Gastrocnemius medialis (tissue), 4 donors: ENCODE data around the gene PCGF1. TPM values are rescaled to one million over a fixed set of nuclear protein-coding genes. Genes with fewer than 3 reads are reported as not detected.
"Not testable (repeated sequence)": the region's sequence is repeated elsewhere in the genome, so short reads cannot be mapped to it uniquely, and the experiment has no call there.

Experiments
- ATAC-seq, 2 donors: fragments of 150-250 bp; one replicate each; pipeline ENCODE4 v1.9.1; 2016
- DNase-seq, 2 donors: peaks; one replicate each; pipeline ENCODE4 v3.0.0-alpha.2; 2019
- H3K27ac ChIP-seq, 4 donors: fragments of 200-600 bp; sonication (generic); 1 replicate in 1 of 4; 2 replicates in 3 of 4; pipeline ENCODE4 v1.5.1; 2016 to 2018; ENCODE audit warnings: mild to moderate bottlenecking in 2 of 4, moderate library complexity in 1 of 4
- H3K27me3 ChIP-seq, 3 donors: fragments of 200-600 bp; sonication (generic) in 2 of 3; 1 replicate in 1 of 3; 2 replicates in 2 of 3; pipeline versions ENCODE4 v1.5.1 to v1.6.0; 2016 to 2019; ENCODE audit warnings: mild to moderate bottlenecking in 1 of 3, moderate library complexity in 1 of 3
- H3K36me3 ChIP-seq, 2 donors: fragments of 200-600 bp; sonication (generic) in 1 of 2; one replicate each; pipeline ENCODE4 v1.5.1; 2017 to 2018
- H3K4me1 ChIP-seq, 2 donors: fragments of 200-600 bp; sonication (generic) in 1 of 2; one replicate each; pipeline ENCODE4 v1.5.1; 2016 to 2017; ENCODE audit warnings: mild to moderate bottlenecking in 2 of 2
- H3K4me3 ChIP-seq, 4 donors: fragments of 200-600 bp; sonication (generic) in 3 of 4; 1 replicate in 1 of 4; 2 replicates in 3 of 4; pipeline ENCODE4 v1.5.1; 2016 to 2019; ENCODE audit warnings: mild to moderate bottlenecking in 2 of 4
- H3K9me3 ChIP-seq, 3 donors: fragments of 200-600 bp; sonication (generic) in 2 of 3; 1 replicate in 1 of 3; 2 replicates in 2 of 3; pipeline ENCODE4 v1.5.1; 2016 to 2019
- POLR2A ChIP-seq, 2 donors: fragments of 450-650 bp; IDR thresholded peaks; one replicate each; pipeline ENCODE4 v1.6.1; 2017; ENCODE audit warnings: antibody characterized with exemption in 2 of 2, mild to moderate bottlenecking in 2 of 2, moderate library complexity in 2 of 2
- in situ Hi-C, 4 donors: fragments of 200-750 bp; cut with MboI; loops; one replicate each; pipeline versions ENCODE4 v1.15.0 to v1.8.0; 2017; ENCODE audit warnings: low sequenced_read_pairs in 4 of 4
- intact Hi-C: fragments of 100-400 bp; cut with DNase I; formaldehyde crosslinking; loops from one replicate; pipeline ENCODE4 v1.15.1; 2023; ENCODE audit warnings: low total_unique reads
- total RNA-seq, 4 donors: library from RNA; depleted of rRNA; stranded (reverse); fragments of >200 nt; gene quantifications; one replicate each; pipeline versions ENCODE4 v1.1.0 to v1.2.3, GENCODE V29; 2016
- TF ChIP-seq, protein P1 (sequence below), 5 experiments: fragments of 450-650 bp in 3 of 5; fragments of 200-600 bp in 2 of 5; sonication (generic) in 2 of 5; IDR thresholded peaks in 4 of 5; conservative IDR thresholded peaks in 1 of 5; 1 replicate in 4 of 5; 2 replicates in 1 of 5; pipeline ENCODE4 v1.5.1; 2016 to 2019; ENCODE audit warnings: antibody characterized with exemption in 5 of 5, mild to moderate bottlenecking in 3 of 5, moderate library complexity in 3 of 5

The PCGF1 gene
- total RNA-seq, 4 donors from 2014 or later, result 14.2 to 23.6 (median 20.0) TPM

DNA sequence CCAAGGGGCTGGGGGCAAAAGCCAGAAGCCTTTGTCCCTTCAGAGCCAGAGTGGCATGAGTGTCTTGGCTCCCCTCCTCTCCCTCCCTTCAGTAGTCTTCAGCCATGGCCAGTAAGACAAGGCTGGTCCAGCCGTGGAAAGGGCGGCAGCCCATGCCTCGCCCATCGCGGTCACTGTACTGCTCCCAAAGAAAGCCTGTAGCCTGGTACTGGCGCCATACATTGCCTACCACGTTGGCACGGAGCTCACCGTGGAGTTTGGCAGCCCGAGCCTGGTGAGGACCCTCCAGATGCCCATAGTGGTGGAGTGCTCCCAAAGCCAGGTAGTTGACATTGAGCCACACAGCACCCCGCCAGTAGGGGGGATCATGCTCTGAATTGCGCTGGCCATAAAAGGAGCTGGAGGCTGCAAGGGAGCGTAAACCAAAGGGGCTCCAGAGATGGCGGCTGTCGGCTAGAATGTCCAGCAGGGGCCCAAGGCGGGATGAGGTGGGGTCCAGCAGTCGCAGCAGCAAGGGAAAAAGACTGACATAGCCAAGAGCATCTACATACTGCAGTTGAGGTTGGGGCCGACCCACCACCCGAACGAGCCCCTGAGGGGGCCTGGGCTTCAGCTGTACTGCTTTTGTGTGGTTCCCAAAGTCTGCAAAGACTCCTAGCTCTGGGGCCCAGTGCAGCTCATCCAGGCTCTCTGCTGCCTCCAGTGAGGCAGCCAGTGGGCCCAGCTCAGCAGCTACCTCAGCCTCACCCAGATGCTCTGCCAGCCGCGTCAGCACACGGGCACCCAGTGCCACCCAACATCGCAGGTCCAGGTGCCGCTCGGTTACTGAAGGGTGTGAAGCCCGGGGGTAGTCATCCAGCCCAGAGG lies 46.1 kb downstream of the PCGF1 start:
- DNase-seq, result no peak
- intact Hi-C loops, result no loop called here

GRCh38 chr2:74460187-74460586 lies 47.3 kb downstream of the PCGF1 start:
- H3K4me3 ChIP-seq, DNase-seq, ATAC-seq, H3K27me3 ChIP-seq, H3K9me3 ChIP-seq, H3K27ac ChIP-seq, intact Hi-C loops: not testable (repeated sequence)
- Histone ChIP-seq H3K36me3 (peaks cover 0 to 29% of the 10 kb centered on the region in 2 donors), H3K4me1 (peaks cover 31 to 34% of the 10 kb centered on the region in 2 donors)
- in situ Hi-C loops, result loop anchor here in 1 of 4 donors (25.0 kb wide), 1 partner anchor 377 kb away; the partner anchor contains the start of gene HK2

More for the DNA sequence above, 46.1 kb downstream of the PCGF1 start:
- Histone ChIP-seq H3K4me1 (peaks cover 25 to 30% of the 10 kb centered on the region in 2 donors), H3K27me3 (no peaks in the 10 kb centered on the region), H3K36me3 (peaks cover 0 to 23% of the 10 kb centered on the region in 2 donors), H3K4me3 (no peak overlapping the region), H3K27ac (no peak overlapping the region), H3K9me3 (no peaks in the 10 kb centered on the region)
- no peak for TF ChIP-seq POLR2A (IDR thresholded peaks at IDR 0.05)
- TF ChIP-seq, protein P1, sequence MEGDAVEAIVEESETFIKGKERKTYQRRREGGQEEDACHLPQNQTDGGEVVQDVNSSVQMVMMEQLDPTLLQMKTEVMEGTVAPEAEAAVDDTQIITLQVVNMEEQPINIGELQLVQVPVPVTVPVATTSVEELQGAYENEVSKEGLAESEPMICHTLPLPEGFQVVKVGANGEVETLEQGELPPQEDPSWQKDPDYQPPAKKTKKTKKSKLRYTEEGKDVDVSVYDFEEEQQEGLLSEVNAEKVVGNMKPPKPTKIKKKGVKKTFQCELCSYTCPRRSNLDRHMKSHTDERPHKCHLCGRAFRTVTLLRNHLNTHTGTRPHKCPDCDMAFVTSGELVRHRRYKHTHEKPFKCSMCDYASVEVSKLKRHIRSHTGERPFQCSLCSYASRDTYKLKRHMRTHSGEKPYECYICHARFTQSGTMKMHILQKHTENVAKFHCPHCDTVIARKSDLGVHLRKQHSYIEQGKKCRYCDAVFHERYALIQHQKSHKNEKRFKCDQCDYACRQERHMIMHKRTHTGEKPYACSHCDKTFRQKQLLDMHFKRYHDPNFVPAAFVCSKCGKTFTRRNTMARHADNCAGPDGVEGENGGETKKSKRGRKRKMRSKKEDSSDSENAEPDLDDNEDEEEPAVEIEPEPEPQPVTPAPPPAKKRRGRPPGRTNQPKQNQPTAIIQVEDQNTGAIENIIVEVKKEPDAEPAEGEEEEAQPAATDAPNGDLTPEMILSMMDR (IDR thresholded peaks at IDR 0.05 in 4 of 5, conservative IDR thresholded peaks at IDR 0.05 in 1 of 5), result no peak
- ATAC-seq, result no peak
- in situ Hi-C loops, result loop anchor here in 1 of 4 donors (25.0 kb wide), 1 partner anchor 376 kb away; the partner anchor contains the start of gene HK2

DNA sequence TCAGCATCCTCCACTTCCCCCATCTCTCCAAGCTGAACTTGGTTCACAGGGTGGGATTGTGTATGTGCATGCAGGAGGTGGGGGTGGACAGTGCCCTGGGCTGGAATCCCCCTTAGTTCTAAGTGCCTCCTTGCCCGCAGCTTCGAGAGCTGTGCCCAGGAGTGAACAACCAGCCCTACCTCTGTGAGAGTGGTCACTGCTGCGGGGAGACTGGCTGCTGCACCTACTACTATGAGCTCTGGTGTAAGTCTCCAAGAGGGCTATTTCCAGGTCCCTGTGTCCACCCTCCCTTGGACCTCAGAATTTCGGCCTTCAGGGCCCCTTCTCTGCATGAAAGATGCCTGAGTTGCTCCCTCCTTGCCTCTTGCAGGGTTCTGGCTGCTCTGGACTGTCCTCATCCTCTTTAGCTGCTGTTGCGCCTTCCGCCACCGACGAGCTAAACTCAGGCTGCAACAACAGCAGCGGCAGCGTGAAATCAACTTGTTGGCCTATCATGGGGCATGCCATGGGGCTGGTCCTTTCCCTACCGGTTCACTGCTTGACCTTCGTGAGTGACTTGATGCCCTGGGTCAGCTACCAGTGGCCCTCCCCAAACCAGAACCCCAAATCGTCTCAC lies 47.9 kb downstream of the PCGF1 start:
- DNase-seq, ATAC-seq, H3K9me3 ChIP-seq, H3K27ac ChIP-seq, H3K27me3 ChIP-seq, H3K4me3 ChIP-seq: not testable (repeated sequence)
- Histone ChIP-seq H3K4me1 (peaks cover 31 to 35% of the 10 kb centered on the region in 2 donors), H3K36me3 (peaks cover 0 to 29% of the 10 kb centered on the region in 2 donors)
- in situ Hi-C loops (loop anchor here in 1 of 4 donors (25.0 kb wide), 1 partner anchor 378 kb away; the partner anchor contains the start of gene HK2), intact Hi-C loops (loop anchor here (10.0 kb wide), 3 partner anchors 265 to 1225 kb away; partner anchors contain the start of genes CCT7, HK2, MTHFD2 and PRADC1)

DNA sequence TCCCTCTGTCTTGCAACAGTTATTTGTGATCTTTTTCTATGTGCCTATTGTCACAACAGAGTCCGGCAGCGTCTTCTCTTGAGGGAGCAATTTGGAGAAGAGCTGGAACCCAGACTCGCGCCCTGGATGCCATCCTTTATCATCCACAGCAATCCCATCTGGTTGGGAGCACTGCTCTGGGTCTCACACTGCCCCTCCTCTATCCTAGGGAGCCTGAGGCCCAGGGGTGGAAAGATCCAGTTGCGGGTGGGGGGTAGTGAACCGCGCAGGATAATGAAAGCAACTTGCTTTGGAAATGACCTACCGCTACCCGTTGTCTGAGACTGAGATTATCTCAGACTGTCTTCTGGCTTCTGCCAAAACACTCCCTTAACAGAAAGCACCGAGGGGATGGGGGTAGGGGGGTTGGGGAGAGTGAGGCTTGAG lies 48.5 kb downstream of the PCGF1 start:
- in situ Hi-C loops, result loop anchor here in 1 of 4 donors (25.0 kb wide), 1 partner anchor 378 kb away; the partner anchor contains the start of gene HK2
- peaks cover 26 to 34% of the 10 kb centered on the region in 2 donors for H3K4me1 ChIP-seq
- H3K27ac ChIP-seq, result peak overlapping the region; percentile 59 to 84 (median 73)
- H3K36me3 ChIP-seq, result peaks cover 0 to 29% of the 10 kb centered on the region in 2 donors
- ATAC-seq (no peak), DNase-seq (no peak)
- intact Hi-C loops, result loop anchor here (10.0 kb wide), 3 partner anchors 264 to 1224 kb away; partner anchors contain the start of genes CCT7, HK2, MTHFD2 and PRADC1
- H3K4me3 ChIP-seq, result peak overlapping the region; percentile 56 to 70 (median 64)
- TF ChIP-seq, protein P1 (IDR thresholded peaks at IDR 0.05 in 4 of 5, conservative IDR thresholded peaks at IDR 0.05 in 1 of 5), result no peak
- no peak for TF ChIP-seq POLR2A (IDR thresholded peaks at IDR 0.05)
- no peaks in the 10 kb centered on the region for H3K9me3 ChIP-seq
- H3K27me3 ChIP-seq, result no peaks in the 10 kb centered on the region

DNA sequence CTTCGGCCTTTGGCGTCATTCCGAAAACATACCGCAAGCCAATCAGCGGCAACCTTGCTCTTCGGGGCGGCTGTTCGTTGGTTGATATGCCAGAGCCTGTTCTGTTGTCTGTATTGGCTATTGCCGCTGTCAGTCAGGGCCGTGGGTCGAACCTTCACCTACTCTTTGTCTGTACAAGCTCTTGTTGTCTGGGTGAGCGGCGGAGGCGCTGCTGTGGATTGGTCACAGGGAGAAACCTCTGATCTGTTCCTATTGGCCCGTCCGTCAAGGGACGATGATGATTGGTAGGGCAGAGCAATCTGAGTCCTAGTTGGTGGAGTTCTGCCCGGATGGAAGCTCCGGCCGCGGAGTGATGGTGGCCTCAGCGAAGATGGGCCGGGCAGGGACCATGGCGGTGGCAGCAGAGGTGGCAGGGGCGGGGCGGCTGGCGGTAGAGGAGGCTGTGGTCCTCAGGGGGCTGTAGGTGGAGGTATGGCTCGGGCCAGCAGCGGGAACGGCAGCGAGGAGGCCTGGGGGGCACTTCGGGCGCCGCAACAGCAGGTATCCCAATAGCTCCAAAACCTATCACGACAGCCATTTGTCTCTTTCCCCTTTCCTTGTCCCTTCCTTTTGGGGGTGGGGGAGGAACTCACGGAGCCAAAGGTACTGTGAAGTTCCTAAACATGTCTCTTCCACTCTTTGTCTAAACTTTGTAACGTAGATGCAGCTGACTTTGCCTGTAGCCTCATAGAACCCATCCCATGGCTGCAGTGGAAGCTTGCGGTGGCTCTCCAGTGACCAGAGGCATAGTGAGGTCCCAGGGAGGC lies 49.2 kb downstream of the PCGF1 start, which contains the start of gene WBP1:
TSS of gene WBP1 (plus strand) at position 307 of the 806 bp plus-strand sequence. CDS start at position 472, 165 bp downstream.
- TF ChIP-seq POLR2A (IDR thresholded peaks at IDR 0.05), result peak; percentile 22 to 23
- TF ChIP-seq, protein P1 (IDR thresholded peaks at IDR 0.05 in 4 of 5, conservative IDR thresholded peaks at IDR 0.05 in 1 of 5), result no peak
- H3K9me3 ChIP-seq, result no peaks in the 10 kb centered on the region
- intact Hi-C loops, result loop anchor here (10.0 kb wide), 3 partner anchors 264 to 1224 kb away; partner anchors contain the start of genes CCT7, HK2, MTHFD2 and PRADC1

More for the DNA sequence above, 49.2 kb downstream of the PCGF1 start, which contains the start of gene WBP1:
- DNase-seq (peak; percentile 100), ATAC-seq (peak; percentile 92 to 93)
- Histone ChIP-seq H3K36me3 (peaks cover 0 to 29% of the 10 kb centered on the region in 2 donors), H3K4me3 (peak within 1 kb of the TSS; percentile 67 to 92 (median 71)), H3K27me3 (no peaks in the 10 kb centered on the region), H3K4me1 (peaks cover 24 to 32% of the 10 kb centered on the region in 2 donors), H3K27ac (peak within 1 kb of the TSS; percentile 84 to 94 (median 88))
- in situ Hi-C loops, result loop anchor here in 1 of 4 donors (25.0 kb wide), 1 partner anchor 379 kb away; the partner anchor contains the start of gene HK2
